PC-3 (cell line): ENCODE measurements around the gene DTD1. TPM values are rescaled to one million over a fixed set of nuclear protein-coding genes. Genes with fewer than 3 reads are reported as not detected.

Experiments
- ATAC-seq: fragments of 200-7000 bp; cut with Tn5 transposase; 2 replicates; pipeline ENCODE4 v1.9.1; 2020; ENCODE audit warnings: mild to moderate bottlenecking, moderate library complexity
- BruUV-seq: library from RNA; stranded (reverse); fragments of 400-500 nt; replicated peaks from 2 replicates; lab custom pipeline; 2021; lab: Mats Ljungman, UMichigan
- CTCF ChIA-PET: fragments of 300-600 bp; sonication (Branson Sonifier 250); formaldehyde crosslinking; loops from one replicate; lab custom pipeline; 2022; ENCODE audit warnings: antibody characterized with exemption; lab: Charles Lee
- POLR2A ChIA-PET: fragments of 300-600 bp; sonication (Branson Sonifier 250); formaldehyde crosslinking; loops from one replicate; lab custom pipeline; 2022; ENCODE audit warnings: antibody characterized with exemption; ENCODE audit not compliant: unreplicated experiment; lab: Charles Lee
- DNase-seq: peaks from one replicate; pipeline ENCODE4 v3.0.0-alpha.2; 2015
- H2AFZ ChIP-seq: fragments of 300-600 bp; sonication (generic); 2 replicates; pipeline ENCODE4 v1.6.0; 2016; ENCODE audit warnings: antibody characterized with exemption, low read length
- H3F3A ChIP-seq: fragments of 300-600 bp; sonication (generic); one replicate; pipeline ENCODE4 v1.6.0; 2017; ENCODE audit warnings: antibody characterized with exemption, low read length, control low read depth, mild to moderate bottlenecking; ENCODE audit not compliant: unreplicated experiment
- H3K27ac ChIP-seq: fragments of 300-600 bp; sonication (generic); 2 replicates; pipeline ENCODE4 v1.5.1; 2016; ENCODE audit warnings: mild to moderate bottlenecking, low read length
- H3K27me3 ChIP-seq: fragments of 300-600 bp; sonication (generic); 2 replicates; pipeline ENCODE4 v1.6.1; 2016; ENCODE audit warnings: low read length, mixed read lengths
- H3K36me3 ChIP-seq: fragments of 300-600 bp; sonication (generic); 2 replicates; pipeline ENCODE4 v1.6.1; 2016; ENCODE audit warnings: low read depth, mixed run types, low read length, mixed read lengths
- H3K4me1 ChIP-seq: fragments of 300-600 bp; sonication (generic); 2 replicates; pipeline ENCODE4 v1.5.1; 2016; ENCODE audit warnings: low read length; ENCODE audit not compliant: insufficient read depth
- H3K4me2 ChIP-seq: fragments of 300-600 bp; sonication (generic); 2 replicates; pipeline ENCODE4 v1.6.0; 2016; ENCODE audit warnings: low read length
- H3K4me3 ChIP-seq: fragments of 300-600 bp; sonication (generic); 2 replicates; pipeline ENCODE4 v1.5.1; 2016; ENCODE audit warnings: mild to moderate bottlenecking, low read length, mixed read lengths
- H3K79me2 ChIP-seq: fragments of 300-600 bp; sonication (generic); 2 replicates; pipeline ENCODE4 v1.6.1; 2017; ENCODE audit warnings: low read length, mixed read lengths
- H3K9ac ChIP-seq: fragments of 300-600 bp; sonication (generic); 2 replicates; pipeline ENCODE4 v1.6.0; 2016; ENCODE audit warnings: mild to moderate bottlenecking, low read length
- H3K9me2 ChIP-seq: fragments of 300-600 bp; sonication (generic); replicated peaks from 2 replicates; pipeline ENCODE4 v1.6.1; 2016; ENCODE audit warnings: mixed run types, low read length, mixed read lengths
- H3K9me3 ChIP-seq: fragments of 300-600 bp; sonication (generic); 2 replicates; pipeline ENCODE4 v1.6.1; 2016; ENCODE audit warnings: low read length, mixed read lengths
- H4K20me1 ChIP-seq: fragments of 300-600 bp; sonication (generic); 2 replicates; pipeline ENCODE4 v1.6.1; 2016; ENCODE audit warnings: low read length, mixed read lengths
- EZH2 ChIP-seq: fragments of 300-600 bp; sonication (generic); IDR thresholded peaks from one replicate; pipeline ENCODE4 v1.6.1; 2017; ENCODE audit warnings: antibody characterized with exemption, mild to moderate bottlenecking, low read length; ENCODE audit not compliant: unreplicated experiment
- EZH2phosphoT487 ChIP-seq: fragments of 300-600 bp; sonication (generic); IDR thresholded peaks from 2 replicates; pipeline ENCODE4 v1.6.1; 2018; ENCODE audit warnings: mild to moderate bottlenecking, antibody characterized with exemption, low read length, borderline replicate concordance
- intact Hi-C: fragments of 100-400 bp; cut with micrococcal nuclease; formaldehyde crosslinking; loops from 2 replicates; pipeline ENCODE4 v1.9.0; 2023
- total RNA-seq: library from RNA; depleted of rRNA; stranded (reverse); fragments of >200 nt; gene quantifications from 2 replicates; pipeline ENCODE4 v1.2.3, GENCODE V29; 2014
- TF ChIP-seq, protein P1 (sequence below): fragments of 300-600 bp; sonication (generic); conservative IDR thresholded peaks from 2 replicates; pipeline ENCODE4 v1.5.1; 2017; ENCODE audit warnings: antibody characterized with exemption, low read depth, mild to moderate bottlenecking, low read length

The DTD1 gene
- total RNA-seq, 1 experiment from 2014 or later, result 124 TPM

DNA sequence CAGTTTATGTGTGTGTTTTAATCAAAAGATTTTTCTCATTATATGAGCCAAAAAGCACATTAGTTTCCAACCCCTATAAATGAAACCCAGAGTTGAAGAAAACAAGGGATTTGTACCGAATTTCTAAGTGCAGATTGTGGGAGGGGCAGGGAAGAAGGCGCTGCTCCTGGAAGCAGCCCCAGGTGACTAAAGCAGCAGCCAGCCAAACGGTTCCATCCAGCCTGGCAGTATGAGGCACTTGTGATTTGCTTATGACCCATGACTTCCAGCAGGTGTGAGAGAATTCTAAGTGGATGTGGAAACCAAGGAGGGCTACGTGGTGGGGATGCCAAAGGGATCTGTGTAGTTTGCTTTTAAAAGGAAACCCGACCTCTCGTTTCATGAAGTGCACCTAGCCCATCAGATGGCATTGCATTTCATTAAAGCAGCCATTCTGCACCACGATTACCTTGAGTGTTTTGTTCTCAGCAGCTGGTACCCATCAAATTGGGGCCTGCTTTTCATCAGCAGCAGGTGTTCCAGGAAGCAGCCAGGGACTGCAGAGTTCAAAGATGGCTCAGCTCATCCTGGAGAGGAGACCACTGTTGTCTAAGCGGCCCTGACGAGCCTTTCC is 79.1 kb downstream of the DTD1 start:
- DNase-seq (no peak), ATAC-seq (no peak)
- BruUV-seq, result no TSS peak
- Histone ChIP-seq H3K36me3 (no peaks in the 10 kb centered on the region), H4K20me1 (no peaks in the 10 kb centered on the region), H3K27me3 (no peaks in the 10 kb centered on the region), H3K79me2 (no peaks in the 10 kb centered on the region), H3K4me3 (no peak overlapping the region), H3K9me3 (no peaks in the 10 kb centered on the region), H3K4me2 (no peak overlapping the region), H3K4me1 (peaks cover 11% of the 10 kb centered on the region), H3K9me2 (no peaks in the 10 kb centered on the region), H3F3A (no peaks in the 10 kb centered on the region), H3K9ac (no peak overlapping the region), H3K27ac (no peak overlapping the region), H2AFZ (no peak overlapping the region)
- intact Hi-C loops, result no loop called here
- ChIA-PET POLR2A (no interaction called here), CTCF (no interaction called here)
- no peak for TF ChIP-seq EZH2phosphoT487

DNA sequence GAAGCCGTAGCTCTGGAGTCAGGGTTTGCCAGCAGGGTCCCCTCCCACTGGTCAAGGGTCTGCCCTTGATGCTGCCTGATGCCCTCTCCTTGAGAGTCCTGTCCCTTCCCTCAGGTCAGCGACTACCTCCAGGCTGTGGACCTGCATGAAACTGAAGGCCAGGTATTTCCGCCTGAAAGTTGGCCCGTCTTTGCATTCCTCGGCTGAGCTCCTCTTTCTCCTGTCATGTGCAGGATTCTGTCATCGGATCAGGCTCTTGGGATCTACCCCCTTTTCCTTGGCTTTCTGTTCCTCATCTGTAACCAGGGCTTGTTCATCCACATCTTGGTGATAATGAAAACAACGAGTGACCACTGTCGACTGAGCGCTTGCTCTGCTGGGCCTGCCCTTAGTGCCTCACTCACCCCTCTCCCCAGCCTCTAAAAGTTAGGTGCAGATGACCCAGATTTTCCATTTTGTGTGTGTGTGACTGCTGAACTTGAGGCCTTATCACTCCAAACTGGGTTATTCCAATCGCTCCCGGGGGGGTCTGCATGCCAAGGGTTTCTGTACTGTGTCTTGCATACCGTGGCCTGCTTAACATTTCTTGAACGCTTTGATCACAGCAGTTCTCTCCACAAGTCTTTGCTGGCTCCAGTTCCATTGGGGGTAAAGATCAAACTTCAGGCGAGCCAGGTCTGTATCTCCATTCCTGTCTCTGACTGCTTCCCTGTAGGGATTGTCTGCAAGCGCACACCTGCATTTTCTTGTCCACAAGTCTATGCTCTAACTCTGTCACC is 81.6 kb downstream of the DTD1 start:
- H3K27ac ChIP-seq, result no peak overlapping the region
- H3K4me1 ChIP-seq, result peaks cover 11% of the 10 kb centered on the region
- intact Hi-C loops, result no loop called here
- ATAC-seq, result no peak
- H3K36me3 ChIP-seq, result no peaks in the 10 kb centered on the region
- TF ChIP-seq EZH2phosphoT487 (no peak), EZH2 (no peak)
- TF ChIP-seq, protein P1, sequence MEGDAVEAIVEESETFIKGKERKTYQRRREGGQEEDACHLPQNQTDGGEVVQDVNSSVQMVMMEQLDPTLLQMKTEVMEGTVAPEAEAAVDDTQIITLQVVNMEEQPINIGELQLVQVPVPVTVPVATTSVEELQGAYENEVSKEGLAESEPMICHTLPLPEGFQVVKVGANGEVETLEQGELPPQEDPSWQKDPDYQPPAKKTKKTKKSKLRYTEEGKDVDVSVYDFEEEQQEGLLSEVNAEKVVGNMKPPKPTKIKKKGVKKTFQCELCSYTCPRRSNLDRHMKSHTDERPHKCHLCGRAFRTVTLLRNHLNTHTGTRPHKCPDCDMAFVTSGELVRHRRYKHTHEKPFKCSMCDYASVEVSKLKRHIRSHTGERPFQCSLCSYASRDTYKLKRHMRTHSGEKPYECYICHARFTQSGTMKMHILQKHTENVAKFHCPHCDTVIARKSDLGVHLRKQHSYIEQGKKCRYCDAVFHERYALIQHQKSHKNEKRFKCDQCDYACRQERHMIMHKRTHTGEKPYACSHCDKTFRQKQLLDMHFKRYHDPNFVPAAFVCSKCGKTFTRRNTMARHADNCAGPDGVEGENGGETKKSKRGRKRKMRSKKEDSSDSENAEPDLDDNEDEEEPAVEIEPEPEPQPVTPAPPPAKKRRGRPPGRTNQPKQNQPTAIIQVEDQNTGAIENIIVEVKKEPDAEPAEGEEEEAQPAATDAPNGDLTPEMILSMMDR, result no peak
- BruUV-seq, result no TSS peak
- H3K9me2 ChIP-seq, result no peaks in the 10 kb centered on the region
- POLR2A ChIA-PET, result no interaction called here
- H3K9me3 ChIP-seq, result no peaks in the 10 kb centered on the region
- H3K9ac ChIP-seq, result no peak overlapping the region
- CTCF ChIA-PET, result interaction anchor here (0.5 kb wide), 1 partner anchor 30 kb away, joined by 3 read pairs; no protein-coding TSS in a partner anchor
- no peaks in the 10 kb centered on the region for H4K20me1 ChIP-seq
- H3K4me3 ChIP-seq, result no peak overlapping the region
- no peak overlapping the region for H3K4me2 ChIP-seq
- no peaks in the 10 kb centered on the region for H3K27me3 ChIP-seq
- no peaks in the 10 kb centered on the region for H3K79me2 ChIP-seq
- no peak for DNase-seq
- H2AFZ ChIP-seq, result no peak overlapping the region
- H3F3A ChIP-seq, result no peaks in the 10 kb centered on the region

DNA sequence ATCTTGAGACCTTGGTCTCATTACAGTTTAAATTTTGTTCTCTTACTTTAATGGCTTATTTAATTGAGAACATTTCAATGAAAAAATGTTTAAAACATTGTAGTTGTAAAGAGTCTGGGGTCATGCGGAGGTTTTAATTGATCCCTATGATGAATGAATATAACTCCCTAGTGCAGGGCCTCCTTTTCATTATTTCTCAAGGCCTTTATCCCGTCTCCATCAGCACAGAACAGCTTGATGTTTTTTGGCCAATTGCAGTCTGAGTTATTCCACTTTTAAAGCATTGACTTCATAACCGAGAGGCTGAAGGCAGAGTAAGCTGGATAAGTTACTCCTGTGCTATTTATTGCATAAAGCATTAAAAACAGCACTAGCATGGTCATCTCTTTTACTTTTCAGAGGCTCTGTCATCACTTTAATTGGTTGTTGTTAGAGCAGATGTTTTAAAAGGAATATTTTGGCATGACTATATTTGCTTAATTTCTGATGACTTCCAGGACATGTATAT is 83.4 kb downstream of the DTD1 start:
- no peaks in the 10 kb centered on the region for H3F3A ChIP-seq
- no peak for DNase-seq
- ATAC-seq, result no peak
- H4K20me1 ChIP-seq, result no peaks in the 10 kb centered on the region
- no peaks in the 10 kb centered on the region for H3K79me2 ChIP-seq
- ChIA-PET CTCF (no interaction called here), POLR2A (no interaction called here)
- H3K9me2 ChIP-seq, result no peaks in the 10 kb centered on the region
- TF ChIP-seq EZH2, result no peak
- no peak for TF ChIP-seq EZH2phosphoT487
- TF ChIP-seq, protein P1, result no peak
- H3K27ac ChIP-seq, result no peak overlapping the region
- no TSS peak for BruUV-seq
- H3K4me3 ChIP-seq, result no peak overlapping the region
- H3K36me3 ChIP-seq, result no peaks in the 10 kb centered on the region
- H3K4me1 ChIP-seq, result no peaks in the 10 kb centered on the region
- H2AFZ ChIP-seq, result no peak overlapping the region
- intact Hi-C loops, result no loop called here
- no peak overlapping the region for H3K4me2 ChIP-seq
- no peaks in the 10 kb centered on the region for H3K27me3 ChIP-seq
- no peaks in the 10 kb centered on the region for H3K9me3 ChIP-seq
- no peak overlapping the region for H3K9ac ChIP-seq
